Daoy (cell line): ENCODE results near the gene GALNTL6. TPM values are rescaled to one million over a fixed set of nuclear protein-coding genes. Genes with fewer than 3 reads are reported as not detected.
"Not testable (repeated sequence)": the region's sequence is repeated elsewhere in the genome, so short reads cannot be mapped to it uniquely, and the experiment has no call there.

Experiments used
- DNase-seq: peaks from one replicate; pipeline ENCODE4 v3.0.0-alpha.2; 2015; ENCODE audit warnings: low read depth
- total RNA-seq: library from RNA; depleted of rRNA; stranded (reverse); fragments of >200 nt; shearing (Covaris generic); gene quantifications from 2 replicates; pipeline ENCODE4 v1.2.3, GENCODE V29; 2014

GALNTL6 gene
- total RNA-seq, 1 experiment from 2014 or later, result not detected

DNA sequence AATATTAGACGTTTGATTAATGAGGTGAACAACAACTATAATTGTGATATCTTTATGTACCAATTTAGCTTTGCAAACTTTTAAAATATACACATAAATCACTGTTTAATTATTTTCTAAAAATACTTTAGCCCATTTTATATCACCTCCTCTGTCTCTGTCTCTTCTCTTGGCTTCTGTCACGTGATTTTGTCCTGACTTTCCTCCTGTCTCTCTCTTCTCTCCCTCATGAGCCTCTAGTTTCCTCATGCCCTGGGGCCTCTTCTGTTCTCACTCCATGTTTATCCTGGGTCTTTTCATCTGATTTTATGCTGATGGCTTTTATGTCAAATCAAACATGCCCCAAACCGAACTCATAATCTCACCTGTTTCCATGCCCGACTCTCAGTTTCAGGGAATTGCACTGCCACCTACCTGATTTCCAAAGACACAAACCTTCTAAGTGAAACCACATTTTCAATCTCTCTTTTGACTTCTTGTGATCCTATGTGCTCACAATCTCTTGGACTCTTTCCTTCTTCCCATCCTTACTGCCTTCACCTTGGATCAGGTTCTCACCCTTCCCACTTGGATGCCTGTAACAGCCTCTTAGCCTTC lies 1052.4 kb downstream of the GALNTL6 start:
- no peak for DNase-seq

DNA sequence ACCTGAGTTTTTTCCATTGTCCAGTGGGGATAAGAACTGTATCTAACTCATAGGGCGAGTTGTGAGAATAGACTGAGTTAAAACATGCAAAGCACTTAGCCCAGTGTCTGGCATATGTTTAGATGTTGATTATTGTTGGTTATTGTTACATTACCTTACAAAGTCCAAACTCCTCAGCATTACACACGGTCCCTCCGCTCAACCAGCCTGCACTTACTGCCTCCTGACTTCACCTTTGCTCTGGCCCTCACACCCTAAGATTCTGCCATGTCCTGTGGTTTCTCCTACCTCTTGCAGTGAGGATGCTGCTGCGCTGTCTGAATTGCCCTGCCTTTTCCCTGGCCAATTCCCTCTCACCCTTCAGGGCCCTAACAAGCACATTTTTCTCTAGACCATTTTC lies 1053.2 kb downstream of the GALNTL6 start:
- DNase-seq, result no peak

DNA sequence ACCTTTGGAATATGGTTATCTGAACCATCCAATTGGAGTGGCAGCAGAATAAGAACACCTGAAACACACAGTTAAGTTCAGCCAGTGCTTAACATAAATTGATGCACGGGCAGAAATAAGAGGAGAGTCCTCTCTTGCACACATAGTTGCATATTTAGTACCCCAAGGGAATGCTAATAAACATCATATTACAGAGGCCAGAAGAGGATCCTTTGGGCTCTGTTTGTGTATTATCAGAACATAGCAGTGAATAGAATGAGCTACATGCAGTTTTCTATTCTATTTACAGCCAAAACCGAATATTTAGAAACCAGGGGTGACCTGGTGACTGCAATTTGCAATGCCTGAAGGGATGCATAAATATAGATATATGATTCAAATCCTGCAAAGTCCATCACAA lies 1054.6 kb downstream of the GALNTL6 start:
- DNase-seq, result no peak

DNA sequence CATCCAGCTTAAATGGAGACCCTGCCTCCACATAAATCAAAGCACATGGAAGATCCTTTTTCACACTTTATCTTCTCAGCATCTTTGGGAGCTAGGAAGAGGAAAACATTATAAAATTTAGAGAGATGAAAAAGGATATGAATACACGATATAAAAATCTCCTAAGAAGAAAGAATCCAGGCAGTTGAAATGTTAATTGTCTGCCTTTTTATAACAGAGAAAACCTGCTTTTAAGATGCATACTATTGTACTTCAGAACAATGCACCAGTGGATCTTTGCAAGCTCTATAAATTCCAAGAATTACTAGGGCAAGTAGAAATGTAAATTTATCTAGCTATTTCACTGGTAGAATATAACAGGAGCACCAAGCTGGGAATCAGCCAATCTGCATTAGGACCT lies 1055.1 kb downstream of the GALNTL6 start:
- DNase-seq, result no peak

DNA sequence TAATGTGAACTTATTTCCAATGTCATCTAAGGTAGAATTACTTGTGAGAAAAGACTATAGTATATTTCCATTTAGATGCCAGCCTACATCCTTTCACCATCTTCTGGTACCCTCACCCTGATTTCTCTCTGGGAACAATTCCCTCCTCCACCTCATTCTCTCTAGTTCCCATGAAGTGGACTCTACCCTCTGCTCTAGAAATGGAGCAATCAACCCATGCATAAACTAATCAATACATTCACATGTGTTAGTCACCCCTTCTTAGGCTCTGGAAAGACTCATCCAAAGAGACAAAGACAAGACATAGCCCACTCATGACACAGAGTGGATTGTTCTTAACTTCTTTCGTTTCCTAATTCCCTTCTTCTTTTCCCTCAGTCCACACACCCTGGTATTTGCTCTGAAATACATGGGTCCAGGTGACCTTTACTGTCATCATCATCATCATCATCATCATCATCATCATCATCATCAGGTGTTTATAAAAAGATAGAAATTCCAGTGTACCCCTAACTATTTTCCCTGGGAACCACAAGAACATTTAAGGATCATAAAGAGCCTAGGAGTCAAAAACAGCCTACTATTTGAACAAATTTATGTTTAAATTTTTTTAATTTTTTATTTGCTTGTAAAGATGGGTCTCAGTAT lies 1056.5 kb downstream of the GALNTL6 start:
- no peak for DNase-seq

DNA sequence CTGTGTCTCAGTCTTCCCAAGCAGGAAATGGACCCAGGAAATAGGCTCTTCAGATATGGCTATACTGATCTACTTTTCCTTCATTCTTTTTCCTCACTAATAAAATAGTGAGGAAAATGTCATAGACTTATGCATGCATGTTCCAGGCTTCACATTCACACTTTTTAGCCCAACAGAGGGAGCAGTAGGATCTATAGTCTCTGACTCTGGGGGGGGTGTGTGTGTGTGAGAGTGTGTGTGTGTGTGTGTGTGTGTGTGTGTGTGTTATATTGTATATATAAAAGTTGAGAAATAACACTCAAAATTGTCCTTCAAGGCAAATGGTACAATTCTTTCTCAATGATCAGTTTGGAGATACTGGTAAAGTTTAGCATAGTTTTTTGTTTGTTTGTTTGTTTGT lies 1058.2 kb downstream of the GALNTL6 start:
- DNase-seq, result no peak

DNA sequence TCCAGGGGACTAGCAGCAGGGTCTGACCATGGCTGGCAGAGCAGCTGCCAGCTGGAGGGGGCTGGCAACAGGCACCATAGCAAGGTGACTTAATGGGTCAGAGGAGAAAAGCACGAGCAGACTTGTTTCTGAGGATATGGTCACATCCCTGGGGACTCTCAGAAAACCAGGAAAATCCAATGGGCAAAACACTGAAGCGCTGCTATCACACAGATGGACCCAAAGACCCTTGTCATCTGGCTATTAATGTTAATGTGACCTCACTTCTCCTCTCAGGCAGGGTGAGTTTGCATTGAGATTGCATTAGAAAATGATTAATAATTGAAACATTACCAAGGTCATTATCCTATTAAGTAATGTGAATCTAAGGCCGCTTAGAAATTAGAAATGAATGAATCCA lies 1061.7 kb downstream of the GALNTL6 start:
- no peak for DNase-seq

DNA sequence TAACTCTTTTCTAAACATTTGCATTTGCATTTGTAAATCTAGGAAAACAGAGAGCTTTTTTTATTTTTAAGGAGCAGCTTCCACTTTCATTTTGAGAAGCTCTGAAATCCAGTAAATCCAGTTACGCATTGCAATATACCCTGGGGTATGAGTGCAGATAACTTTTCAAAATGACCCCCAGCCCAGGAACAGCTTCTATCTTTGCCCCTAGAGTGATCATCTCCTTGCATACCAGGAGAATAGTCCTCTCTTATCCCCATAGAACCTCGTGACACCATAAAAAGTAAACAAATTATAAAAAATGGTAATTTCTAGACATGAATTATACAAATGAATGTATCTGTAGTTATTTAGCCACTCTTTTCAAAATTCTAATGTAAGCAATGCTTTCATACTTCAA lies 1063.2 kb downstream of the GALNTL6 start:
- DNase-seq, result no peak

DNA sequence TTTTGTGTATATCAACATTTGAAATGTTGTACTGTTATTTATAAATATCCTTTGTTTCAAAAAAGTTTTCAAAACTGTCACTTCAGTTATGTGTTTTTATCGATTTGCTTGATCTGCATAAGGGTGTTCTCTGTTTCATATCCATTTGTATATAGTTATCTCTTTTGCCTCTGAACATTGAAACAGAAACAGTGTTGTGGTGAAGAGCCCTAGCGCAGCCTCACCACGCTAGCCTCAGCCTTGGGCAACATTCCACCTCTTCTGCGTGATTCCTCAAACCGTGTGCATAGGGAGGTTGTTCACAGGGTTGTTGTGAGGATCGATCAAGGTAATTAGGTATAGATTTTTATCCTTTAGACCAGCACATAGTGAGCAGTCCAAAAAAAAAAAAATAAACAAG lies 1068.4 kb downstream of the GALNTL6 start:
- no peak for DNase-seq

DNA sequence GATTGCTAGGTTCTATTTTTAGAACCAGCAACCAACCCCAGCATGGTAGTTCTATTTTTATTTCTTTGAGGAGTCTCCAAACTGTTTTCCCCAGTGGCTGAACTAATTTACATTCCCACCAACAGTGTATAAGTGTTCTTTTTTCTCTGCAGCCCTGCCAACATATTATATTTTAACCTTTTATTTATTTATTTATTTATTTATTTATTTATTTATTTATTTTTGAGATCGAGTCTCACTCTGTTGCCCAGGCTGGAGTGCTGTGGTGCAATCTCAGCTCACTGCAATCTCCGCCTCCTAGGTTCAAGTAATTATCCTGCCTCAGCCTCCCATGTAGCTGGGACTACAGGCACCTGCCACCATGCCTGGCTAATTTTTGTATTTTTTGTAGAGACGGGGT lies 1074.2 kb downstream of the GALNTL6 start:
- not testable (repeated sequence) for DNase-seq

DNA sequence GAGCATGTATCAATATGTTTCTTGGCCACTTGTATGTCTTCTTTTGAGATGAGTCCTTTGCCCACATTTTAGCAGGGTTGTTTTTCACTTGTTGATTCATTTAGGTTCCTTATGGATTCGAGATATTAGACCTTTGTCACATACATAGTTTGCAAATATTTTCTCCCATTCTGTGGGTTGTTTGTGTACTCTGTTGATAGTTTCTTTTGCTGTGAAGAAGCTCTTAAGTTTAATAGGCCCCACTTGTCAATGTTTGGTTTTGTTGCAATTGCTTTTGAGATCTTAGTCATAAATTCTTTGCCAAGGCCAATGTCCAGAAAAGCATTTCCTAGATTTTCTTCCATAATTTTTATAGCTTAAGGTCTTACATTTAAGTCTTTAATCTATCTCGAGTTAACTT lies 1074.8 kb downstream of the GALNTL6 start:
- no peak for DNase-seq

DNA sequence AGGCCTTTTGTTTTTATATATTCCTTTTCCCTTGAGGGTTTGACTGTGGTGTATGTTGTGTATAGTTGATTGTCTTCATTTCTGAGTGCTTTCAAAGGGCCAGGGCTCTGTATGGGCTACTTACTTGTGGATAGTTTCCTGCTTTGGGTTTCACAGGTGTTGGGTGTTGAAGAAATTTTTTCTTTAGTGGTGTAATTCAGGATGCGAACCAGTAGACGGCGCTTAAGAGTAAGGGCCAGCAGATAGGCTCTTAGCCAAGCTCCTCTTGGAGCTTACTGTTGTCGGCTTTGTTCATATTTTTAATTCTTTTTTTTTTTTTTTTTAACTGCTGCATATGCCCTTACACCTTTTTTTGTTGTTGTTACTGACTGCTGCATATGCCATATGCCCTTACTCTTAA lies 1079.1 kb downstream of the GALNTL6 start:
- no peak for DNase-seq

DNA sequence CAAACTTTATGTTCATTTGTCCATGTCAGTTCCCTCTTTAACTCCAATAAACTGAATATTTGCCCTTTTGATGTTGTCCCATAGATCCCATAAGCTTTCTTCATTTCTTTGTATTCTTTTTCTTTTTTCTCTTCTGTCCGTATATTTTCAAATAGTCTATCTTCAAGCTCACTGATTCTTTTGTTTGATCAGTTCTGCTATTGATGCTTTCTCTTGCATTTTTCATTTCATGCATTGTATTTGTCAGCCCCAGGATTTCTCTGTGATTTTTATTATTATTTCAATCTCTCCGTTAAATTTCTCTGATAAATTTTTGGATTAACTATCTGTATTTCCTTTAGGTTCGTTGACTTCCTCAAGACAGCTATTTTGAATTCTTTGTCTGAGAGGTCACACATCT lies 1082.5 kb downstream of the GALNTL6 start:
- no peak for DNase-seq

DNA sequence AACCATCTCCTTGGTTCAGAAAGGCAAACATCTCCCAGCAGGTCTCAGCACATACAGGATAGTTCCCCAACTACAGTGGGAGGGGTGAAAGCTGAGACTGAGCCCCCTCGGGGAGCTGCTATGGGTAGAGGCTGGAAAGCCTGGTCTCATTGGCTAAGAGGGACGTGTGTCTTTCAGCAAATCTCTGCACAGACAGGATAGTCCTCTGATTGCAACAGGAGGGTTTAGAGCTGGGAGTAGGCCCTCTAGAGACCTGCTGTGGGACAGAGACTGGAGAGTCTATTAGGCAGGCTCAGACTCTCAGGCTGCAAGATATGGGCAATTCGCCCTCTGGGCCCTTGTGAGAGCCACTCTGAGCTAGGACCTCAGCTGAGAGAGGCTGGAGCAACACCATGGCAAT lies 1083.8 kb downstream of the GALNTL6 start:
- no peak for DNase-seq

DNA sequence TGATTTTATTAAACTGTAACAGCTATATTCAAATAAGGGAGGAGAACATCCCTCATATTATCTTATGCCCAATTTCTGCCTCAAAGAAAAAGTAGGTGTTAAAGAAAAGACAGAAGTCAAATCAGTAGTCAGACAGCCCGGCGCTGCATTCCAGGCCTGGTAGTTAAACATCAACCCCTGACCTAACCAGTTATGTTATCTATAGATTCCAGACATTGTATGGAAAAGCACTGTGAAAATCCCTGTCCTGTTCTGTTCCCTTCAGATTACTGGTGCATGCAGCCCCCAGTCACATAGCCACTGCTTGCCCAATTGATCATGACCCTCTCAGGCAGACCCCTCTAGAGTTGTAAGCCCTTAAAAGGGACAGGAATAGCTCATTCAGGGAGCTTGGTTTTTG lies 1085.5 kb downstream of the GALNTL6 start:
- no peak for DNase-seq

DNA sequence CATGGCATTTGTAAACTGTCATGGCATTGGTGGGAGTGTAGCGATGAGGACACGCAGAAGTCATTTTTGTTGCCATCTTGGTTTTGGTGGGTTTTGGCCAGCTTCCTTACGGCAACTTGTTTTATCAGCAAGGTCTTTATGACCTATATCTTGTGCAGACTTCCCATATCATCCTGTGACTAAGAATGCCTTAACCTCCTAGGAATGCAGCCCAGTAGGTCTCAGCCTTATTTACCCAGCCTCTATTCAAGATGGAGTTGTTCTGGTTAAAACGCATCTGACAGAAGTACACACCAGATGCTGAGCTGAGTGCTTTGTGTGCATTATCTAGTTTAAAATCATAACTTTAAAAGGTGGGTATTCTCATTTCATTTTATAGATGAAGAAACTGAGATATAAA lies 1086.7 kb downstream of the GALNTL6 start:
- DNase-seq, result no peak

DNA sequence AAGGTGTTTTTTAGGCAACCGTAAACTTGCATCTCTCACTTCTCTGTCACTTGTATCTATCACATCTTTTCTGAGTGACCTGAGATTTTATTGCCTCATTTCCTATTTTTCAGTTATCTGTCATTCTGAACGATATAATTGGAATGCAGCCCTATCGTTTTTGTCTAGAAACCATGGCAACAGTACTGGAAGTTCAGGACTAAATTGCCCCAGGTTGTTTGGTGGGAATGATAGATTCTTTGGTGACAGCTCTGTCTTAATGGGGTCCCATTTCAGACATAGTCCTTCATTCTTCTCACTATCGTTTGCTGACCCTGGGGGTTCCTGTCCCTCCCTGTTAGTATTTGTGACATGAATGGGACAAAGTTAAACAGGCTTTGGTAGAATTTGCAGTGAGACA lies 1087.7 kb downstream of the GALNTL6 start:
- no peak for DNase-seq

DNA sequence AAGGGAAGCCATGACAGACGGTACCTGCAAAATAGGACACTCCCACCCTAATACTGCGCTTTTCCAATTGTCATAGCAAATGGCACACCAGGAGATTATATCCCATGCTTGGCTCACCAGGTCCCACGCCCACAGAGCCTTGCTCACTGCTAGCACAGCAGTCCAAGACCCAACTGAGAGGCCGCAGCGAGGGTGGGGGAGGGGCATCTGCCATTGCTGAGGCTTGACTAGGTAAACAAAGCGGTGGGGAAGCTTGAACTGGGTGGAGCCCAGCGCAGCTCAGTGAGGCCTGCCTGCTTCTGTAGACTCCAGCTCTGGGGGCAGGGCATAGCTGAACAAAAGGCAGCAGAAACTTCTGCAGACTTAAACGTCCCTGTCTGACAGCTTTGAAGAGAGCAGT lies 1099.3 kb downstream of the GALNTL6 start:
- not testable (repeated sequence) for DNase-seq

DNA sequence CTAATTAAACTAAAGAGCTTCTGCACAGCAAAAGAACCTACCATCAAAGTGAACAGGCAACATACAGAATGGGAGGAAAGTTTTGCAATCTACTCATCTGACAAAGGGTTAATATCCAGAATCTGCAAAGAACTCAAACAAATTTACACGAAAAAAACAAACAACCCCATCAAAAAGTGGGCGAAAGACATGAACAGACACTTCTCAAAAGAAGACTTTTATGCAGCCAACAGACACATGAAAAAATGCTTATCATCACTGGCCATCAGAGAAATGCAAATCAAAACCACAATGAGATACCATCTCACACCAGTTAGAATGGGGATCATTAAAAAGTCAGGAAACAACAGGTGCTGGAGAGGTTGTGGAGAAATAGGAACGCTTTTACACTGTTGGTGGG lies 1104.2 kb downstream of the GALNTL6 start:
- not testable (repeated sequence) for DNase-seq

DNA sequence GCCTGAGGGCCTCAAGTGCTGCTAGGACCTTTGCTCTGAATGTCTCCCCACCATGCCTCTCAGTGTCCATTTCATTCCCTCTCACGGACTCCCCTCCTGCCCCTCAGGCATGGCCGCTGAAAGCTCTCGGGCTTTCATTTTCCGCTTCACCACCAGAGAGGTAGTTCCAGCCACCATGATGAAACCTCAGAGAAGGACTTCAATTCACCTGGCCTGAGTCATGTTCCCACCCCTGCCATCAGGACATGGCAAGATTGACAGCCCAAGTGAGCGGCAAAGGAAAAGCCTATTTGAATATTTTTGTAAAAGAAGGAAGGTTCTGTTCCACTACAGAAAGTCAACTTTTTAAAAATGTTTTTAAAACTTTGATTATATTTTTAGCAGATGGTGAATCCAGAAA lies 1106.1 kb downstream of the GALNTL6 start:
- no peak for DNase-seq

DNA sequence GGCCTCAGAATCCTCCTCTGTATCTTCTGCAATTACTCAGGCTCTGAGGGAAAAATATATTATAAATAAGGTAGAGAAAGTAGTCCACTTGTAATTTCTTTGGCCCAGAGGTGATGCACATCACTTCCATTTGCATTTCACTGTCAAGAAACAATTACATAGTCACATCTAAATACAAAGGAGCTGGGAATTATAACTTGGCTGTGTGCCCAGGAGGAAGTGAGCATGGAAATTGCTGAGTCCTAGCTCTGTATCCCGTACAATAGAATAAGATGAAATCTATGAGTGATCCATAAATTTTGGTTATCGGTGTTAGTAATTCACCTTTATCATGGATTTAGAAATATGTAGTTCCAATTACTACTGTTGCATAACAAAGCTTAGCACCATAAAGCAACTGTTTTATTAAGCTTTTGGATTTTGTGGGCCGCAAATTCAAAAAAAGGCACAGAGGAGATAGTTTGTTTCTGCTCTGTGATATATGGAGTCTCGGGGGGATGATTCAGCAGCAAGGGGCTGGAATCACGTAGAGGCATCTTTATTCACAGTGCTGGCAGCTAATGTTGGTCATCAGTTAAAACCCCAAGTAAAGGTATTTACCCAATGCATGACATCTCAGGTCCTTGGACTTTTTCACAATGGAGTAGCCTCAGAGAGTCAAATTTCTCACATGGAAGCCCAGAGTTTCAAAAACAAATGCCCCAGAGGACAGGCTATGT lies 1114.1 kb downstream of the GALNTL6 start:
- no peak for DNase-seq

DNA sequence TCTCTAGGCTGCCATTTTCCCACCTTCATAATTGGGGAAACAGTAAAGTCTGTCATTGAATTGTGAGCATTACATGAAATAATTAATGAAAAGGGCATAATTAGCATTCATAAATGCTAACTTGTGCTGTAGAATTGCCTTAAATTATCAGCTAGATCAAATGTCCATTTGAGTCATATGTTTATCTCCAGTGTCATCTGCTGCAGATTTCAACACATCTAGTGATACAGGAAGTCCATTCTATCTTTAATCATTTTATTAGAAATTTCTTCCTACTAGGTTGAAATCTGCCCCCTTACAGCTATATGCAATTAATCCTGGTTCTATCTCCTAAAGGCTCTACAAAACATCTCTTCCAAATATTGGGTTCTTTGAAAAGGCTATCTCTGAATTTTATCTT lies 1115.1 kb downstream of the GALNTL6 start:
- DNase-seq, result no peak

DNA sequence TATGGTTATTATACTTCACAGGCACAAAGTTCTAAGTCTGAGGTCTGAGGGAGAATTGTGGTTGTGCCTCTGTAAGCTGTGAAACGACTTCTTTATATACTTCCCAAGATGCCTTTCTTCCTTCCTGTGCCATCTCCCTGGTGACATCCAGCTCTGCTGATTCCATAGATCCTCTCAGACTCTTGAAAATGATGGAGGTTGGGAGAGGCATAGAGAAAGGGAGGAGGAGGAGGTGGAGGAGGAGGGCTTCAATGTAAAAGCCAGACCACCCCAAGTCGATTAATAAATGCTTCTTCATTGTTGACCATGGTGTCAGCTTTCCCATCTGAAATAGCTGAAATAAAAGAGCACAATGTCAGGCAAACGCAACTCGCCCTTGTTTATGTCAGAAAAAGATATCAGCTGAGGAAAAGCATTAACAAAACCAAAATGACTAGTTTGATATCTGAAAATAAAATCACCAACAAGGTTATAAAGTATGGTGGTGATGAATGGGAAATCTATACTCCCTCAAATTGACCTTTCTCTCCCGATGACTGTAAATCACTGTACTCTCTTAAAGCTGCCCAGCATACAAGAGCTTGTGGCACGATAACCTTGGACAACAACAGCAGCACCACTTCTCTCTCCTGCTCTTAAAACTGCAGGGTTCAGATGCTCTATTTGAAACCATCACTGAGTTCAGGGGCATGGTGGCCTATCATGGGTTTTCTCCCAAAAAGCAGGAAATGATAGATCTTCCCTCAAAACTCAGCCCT lies 1125.0 kb downstream of the GALNTL6 start:
- no peak for DNase-seq
